Aortic smooth muscle cell (primary cell): ENCODE results near the gene BEX1. TPM values are rescaled to one million over a fixed set of nuclear protein-coding genes. Genes with fewer than 3 reads are reported as not detected.

Experiments used
- total RNA-seq: library from RNA; depleted of rRNA; stranded (reverse); fragments of >200 nt; gene quantifications from 2 replicates; pipeline ENCODE4 v1.2.3, GENCODE V29; 2014

BEX1 gene
- not detected in 2 replicates for total RNA-seq

GRCh38 chrX:103063918-103064434, at the start of gene BEX1:
BEX1 (minus strand) TSS chrX:103064171; CDS start chrX:103063274, 897 bp downstream.

GRCh38 chrX:103092942-103093341, 29.0 kb upstream of the BEX1 start, which contains the start of gene NXF3:
NXF3 (minus strand) TSS chrX:103093143; CDS start chrX:103093023, 120 bp downstream.

Other genes with a start within 250 kb of the BEX1 start
- gene RAB40AL, start 126.9 kb downstream of the BEX1 start, total RNA-seq: 0.26 and 0.37 TPM in 2 replicates
- gene NXF3, start 29.0 kb upstream of the BEX1 start, total RNA-seq: not detected in 2 replicates
- gene BEX4, start 150.9 kb upstream of the BEX1 start, total RNA-seq: 12.2 and 12.6 TPM in 2 replicates
- gene TCEAL8, start 191.0 kb upstream of the BEX1 start, total RNA-seq: 115 and 131 TPM in 2 replicates
- not detected in 2 replicates for gene TCEAL5, start 212.6 kb upstream of the BEX1 start, total RNA-seq
- 0.68 and 0.79 TPM in 2 replicates for gene BEX2, start 246.8 kb upstream of the BEX1 start, total RNA-seq